Activated CD4-positive, alpha-beta T cell treated with anti-CD3 and anti-CD28 coated beads for 48 hours (primary cell): ENCODE measurements around the gene NTRK2.

ENCODE experiments used
- DNase-seq: peaks from one replicate; pipeline ENCODE4 v3.0.0-alpha.2; 2020

The NTRK2 gene

DNA sequence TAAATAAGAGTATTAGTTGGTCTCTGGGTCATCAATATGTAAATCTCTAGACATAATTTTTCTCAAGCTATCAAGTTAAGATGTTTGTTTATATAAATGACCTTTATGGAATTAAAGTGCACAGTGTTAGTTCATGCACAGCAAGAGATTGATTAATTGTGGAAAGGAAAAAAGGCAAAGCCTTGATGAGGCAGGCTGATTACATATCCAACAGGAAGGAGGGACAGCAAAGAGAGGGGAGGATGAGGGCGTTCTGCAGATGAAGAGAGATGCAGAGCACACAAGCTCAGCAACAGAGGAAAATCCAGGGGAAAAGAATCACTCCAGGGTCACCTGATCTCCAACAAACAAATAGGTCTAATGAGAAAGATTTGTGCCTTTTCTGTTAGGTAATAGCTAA, 16.5 kb downstream of the NTRK2 start:
- no peak for DNase-seq

DNA sequence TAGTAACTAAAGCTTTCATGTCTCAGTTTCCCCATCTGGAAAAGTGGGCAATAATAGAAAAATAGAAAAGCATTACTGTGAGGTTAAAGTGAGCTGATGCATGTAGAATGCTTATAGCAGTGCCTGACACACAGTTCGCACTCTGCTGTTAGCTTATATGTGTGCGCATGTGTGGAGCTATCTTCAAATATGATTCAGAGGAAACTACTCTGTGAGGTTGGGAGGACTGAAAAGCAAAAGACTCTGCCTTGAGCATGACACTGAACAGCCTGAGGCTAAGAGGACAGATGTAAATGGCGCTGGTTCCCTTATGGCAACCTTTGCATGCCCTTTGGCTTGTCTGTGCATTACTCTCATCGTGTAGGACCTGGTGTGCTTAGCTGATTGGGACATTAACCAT, 19.4 kb downstream of the NTRK2 start:
- DNase-seq, result no peak

DNA sequence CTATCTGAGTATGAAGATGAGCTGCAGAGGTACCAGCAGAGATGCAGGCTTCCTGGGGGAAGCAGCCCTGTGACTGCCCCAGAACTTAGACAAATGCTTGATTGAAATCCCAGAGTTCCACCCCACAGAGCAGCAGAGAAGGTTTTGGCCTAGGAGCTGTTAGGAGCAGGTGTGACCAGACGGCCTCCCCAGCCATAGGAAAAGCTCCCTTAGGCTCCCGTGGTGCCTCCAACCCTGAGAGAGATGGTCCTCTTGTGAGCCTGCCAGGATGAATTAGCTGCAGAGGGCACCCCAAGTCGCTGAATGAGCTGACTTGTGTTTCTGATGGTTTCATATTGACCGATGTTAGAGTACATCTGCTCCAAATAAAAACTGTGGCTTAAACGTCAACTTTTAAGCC, 22.1 kb downstream of the NTRK2 start:
- DNase-seq, result no peak

DNA sequence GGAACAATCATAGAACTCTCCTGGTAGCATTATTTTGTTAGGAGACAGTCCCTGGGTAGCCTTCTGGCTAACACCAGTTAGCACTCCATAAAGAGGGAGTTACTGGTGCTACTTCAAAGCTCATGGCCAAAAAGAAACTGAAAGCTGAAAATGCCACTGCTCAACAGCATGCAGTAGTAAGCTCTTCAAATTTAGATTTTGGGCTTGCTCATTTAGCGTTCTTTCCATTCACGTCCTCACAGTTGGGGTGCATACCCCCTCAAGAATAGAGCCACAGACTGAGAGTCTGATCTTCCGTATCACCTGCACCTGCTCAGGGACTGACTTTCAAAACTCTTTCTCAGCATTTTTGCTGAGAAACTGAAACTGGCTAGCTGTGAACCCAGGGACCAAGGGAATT, 24.7 kb downstream of the NTRK2 start:
- DNase-seq, result no peak

DNA sequence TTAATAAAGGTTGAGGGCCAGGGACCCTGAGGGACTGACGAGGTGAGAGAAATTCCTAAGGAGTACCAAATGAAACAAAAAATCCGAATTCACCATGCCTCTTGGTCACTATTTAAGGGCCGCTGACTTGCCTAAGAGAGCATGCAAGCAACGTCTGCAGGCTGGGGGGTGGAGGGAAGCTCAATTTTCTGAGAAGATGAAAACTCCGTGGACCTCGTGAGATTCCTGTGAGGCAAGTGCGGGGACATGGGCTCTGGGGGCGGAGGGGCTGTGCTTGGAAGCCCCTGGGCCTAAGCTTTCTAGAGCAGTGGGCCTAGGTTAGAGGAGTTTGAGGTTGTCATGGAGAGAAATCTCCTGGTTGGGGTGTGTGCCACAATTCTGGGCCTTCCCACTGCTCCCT, 27.5 kb downstream of the NTRK2 start:
- DNase-seq, result no peak

DNA sequence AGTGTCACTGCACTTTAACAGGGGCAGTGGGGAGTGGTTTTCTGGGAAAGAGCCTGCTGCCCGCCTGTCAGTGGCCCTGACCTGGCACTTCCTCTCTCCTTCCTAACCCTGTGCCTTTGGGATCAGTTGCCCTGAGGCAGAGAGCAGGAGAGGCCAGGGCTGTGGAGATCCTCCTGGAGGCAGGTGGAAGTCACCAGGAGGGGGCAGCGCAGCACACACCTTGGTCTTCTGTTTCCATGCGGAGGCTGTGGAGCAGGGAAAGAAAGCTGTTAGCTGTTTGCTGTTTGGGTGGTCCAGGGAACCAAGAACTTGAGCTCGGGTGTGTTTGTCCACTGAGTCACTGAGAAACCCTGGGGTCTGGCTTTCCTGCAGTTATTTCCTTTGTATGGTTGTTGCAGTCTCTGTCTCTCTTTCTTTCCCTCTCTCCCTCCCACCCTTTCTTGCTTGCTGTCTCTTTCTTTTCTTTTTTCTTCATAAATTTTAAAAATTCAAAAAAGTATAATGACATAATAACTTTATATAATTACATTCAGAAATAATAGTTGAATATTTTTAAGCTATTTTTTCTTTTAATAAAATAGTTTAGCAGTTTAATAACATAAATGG, 28.1 kb downstream of the NTRK2 start:
- peak; percentile 60 for DNase-seq

DNA sequence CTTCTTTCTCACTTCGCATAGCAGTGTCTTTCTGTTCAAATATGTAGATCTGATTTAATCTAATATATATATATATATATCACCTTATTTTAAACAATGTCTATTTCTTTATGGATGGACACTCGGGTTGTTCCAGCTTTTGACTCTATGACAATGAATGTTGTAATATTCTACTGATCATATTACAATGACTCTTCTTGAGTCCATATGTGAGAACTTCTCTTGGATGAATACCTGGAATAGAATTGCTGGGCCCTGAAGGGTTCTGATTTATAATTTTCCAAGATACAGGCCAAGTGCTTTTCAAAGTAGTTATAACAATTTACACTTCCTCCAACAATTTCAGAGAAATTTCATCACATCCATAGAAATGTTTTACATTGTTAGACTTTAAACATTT, 28.8 kb downstream of the NTRK2 start:
- DNase-seq, result no peak

DNA sequence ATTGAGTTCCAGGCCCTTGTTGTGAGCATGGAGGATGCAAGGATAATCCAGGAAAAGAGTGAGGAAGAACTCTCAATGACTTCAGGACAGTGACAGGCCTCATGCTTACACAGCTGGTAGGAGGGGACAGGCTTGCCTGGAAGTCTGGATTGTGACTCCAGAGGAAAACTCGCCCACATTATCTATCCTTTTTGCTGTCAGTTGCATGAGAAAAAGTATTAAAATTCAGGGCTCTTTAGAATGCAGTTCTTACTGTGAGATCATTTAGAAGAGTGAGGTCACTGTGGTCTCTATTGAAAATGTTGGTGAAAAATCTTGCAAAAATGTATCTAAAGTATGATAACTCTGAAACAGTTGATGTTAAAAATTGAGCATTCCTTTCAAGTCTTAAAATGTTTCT, 30.5 kb downstream of the NTRK2 start:
- DNase-seq, result no peak

DNA sequence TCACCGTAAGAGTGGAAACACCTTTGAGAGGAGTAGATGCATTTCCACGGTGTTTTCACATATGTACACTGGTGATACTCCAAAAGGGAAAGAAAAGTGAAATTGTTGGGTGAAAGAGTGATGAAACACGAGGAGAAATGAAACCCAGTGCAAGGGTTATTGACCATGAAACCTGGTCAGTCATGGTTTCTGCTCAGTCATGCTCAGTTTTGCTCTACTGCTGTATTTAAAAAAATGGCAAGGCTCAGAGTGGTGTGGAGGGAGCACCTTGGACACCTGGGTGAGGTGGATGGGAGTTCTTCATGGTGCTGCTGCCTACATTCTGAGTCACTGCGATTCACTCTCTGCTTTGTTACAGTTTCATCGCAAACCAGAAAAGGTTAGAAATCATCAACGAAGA, 32.3 kb downstream of the NTRK2 start:
- DNase-seq, result no peak

DNA sequence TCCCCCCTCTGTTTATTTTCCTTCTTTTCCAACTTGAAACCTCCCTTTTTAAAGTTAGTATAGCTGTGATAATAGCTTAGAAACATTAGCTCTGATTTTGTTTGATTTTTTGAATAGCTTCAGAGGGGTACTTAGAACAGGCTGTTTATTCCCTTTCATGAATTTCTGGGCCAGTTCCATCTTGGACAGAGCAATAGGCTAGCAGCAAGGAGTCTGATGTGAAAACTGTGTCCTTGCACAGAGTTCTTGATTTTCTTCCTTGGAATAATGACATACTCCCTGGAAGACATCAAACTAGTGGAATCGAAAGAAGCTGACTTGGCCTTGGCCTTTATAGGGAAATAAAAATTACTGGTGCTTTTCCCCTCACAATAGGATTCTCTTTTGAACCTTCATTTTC, 32.9 kb downstream of the NTRK2 start:
- DNase-seq, result no peak

DNA sequence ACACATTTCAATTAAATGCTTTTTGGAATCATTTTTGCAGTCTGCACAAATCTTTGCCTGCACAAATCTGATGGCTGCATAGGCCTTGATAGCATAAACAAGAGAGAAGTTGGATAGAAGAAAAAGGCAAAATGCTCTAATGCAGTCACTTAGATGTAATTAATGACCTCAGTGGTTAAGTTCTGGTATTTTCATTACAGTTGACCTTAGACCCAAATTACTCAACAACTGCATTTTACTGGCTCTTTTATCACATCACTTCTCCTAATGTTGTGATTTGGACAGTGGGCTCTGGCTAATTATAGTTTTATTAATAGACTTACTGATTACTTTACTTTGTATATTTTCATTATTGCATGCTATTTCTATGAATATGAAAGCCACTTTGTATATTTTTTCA, 34.3 kb downstream of the NTRK2 start:
- DNase-seq, result no peak

DNA sequence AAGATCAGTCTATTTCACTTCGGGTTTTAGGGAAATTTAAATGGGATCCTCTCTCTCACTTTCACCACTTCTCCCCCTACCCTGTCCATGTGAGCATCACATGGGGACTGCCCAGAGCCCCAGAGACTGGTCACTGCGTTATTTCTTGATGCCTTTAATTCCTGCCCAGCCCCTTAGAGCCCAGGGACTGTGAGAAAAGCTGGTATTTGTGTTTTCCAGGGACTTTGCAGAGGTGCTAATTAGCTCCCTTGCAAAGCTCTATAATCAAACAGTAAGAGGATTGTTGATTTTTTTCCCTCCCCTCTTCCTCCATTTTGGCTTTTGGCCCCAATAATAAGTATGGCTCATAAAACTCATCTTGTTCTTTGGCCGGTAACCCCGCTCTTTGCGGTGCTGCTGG, 35.6 kb downstream of the NTRK2 start:
- DNase-seq, result no peak

DNA sequence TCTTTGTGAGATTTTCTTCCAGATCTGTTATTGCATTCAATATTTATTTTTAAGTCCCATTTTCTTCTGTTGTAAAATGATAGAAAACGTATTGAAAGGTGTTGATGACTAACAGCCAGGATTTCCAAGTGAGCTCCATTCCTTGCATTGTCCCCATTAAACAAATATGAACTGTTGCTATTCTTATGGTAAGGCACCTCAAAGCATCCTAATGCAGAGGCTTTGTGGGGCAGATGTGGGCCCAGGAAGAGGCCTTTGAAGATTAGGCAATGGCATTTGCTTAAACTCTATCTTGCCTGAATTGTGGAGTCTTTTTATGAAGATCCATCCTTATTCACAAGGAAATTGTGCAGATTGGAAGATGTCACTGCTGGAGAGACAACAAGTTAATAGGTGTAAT, 38.9 kb downstream of the NTRK2 start:
- DNase-seq, result no peak

DNA sequence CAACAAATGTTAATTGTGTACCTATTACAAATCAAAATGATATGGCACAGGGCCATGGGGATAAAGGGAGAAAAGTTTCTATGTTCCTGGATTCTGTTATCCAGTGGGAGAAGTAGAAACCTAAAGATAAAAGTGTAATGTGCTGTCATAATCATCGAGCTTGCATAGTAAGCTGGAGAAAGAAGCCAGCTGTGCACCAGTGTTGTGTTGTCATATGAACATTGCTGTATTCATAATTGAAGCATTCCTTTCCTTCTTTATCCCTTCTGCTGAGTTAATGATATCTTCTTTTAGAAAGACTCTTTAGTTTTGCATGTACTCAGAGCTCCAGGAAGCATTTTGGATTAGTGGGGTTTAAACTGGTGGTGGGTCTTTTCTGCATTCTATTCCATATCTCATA, 39.5 kb downstream of the NTRK2 start:
- no peak for DNase-seq

DNA sequence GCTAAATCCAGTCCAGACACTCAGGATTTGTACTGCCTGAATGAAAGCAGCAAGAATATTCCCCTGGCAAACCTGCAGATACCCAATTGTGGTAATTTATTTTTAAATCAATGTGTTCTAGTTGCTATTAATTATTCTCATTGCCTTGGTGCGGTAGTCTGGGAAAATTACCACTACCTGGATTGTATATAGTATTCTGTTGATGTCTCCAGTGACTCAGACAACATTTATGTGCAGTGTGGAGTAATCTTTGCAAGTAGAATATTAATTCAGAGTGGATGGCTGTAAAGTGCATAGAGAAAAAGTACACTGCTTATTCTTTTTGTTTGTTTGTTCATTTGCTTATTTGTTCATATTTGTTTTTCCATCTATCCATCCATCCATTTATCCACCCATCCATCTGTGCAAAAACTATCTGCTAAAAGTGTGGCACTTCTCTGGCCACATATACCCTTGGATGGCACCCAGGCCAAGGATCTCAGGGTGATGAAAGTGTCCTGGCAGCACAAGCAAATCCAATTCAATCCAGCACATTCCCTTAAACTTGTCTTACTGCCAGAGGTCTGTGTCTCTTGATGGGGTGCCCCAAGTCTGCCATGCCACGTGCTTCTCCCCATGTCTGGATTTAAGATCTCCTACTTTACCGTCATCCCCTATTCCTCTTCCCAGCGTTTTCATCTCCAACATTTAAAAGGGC, 41.3 kb downstream of the NTRK2 start:
- DNase-seq, result no peak

DNA sequence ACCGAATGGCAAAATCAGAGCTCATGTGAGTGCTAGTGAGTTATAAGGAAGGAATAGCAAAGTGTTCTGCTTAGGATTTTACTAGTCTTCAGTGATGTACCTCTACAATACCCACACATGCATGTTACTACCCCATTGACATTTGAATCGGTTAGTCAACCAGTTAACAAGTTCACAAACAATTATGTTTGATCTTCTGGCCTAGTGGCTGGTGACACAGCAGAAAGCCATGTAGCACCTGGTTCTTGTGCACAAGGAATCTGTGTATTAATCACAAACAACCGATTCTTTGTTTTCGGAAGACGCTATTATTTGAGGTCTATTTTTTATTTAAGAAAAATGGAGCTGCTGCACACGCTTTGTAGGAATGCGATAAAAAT, 41.9 kb downstream of the NTRK2 start:
- DNase-seq, result no peak

DNA sequence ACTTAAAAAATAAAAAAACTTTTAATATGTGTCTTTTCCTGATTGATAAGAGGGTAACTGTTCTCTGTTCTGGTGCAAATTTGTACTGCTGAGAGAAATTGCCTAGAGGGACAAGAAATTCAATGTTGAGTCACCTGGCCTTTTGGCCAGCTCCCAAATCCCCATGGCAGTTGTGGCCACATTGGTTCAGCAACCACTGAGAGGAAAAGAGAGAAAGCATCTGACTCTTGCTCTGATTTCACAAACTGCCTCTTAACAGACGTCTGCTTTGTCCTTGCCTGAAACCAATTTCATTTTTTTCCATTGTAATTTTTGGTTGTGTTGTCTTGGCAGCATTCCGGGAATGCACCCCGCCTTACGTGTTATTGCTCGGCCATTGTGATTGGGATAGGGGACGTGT, 42.4 kb downstream of the NTRK2 start:
- no peak for DNase-seq

DNA sequence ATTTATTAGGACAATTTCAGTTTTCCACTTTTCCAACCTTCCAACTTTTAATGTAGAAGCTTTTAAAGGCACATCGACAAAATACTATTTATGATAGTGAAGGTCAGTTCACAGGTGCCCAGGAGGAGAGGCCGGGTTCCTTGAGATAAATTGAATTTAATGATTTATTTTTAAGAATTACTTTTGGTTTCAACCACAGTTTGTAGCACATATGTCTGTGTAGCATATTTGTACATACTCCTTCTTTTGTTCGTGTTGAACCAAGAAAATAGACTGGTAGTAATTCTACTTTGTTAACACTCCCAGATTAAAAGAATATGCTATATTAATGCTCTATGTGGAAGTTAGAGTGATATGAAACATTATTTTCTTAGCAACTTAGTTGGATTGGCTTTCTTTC, 46.7 kb downstream of the NTRK2 start:
- DNase-seq, result no peak

DNA sequence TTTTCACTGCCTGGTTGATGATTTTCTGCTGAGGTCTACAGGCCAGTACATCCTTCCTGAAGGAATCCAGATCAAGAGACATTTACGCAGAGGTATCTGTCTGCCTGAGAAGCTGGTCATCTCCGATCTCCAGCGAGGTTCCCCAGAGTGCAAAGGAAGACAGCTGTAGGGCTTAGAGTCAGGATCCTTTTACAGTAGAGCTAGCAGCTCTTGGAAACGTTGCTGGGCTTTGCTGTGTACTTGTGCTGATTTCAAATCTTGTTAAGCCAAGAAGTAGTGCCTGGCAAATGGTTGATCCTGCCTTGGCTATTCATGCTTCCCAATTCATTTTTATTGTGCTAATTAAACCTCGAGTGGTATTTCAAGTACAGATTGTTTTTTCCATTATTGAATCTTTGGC, 48.9 kb downstream of the NTRK2 start:
- DNase-seq, result no peak

DNA sequence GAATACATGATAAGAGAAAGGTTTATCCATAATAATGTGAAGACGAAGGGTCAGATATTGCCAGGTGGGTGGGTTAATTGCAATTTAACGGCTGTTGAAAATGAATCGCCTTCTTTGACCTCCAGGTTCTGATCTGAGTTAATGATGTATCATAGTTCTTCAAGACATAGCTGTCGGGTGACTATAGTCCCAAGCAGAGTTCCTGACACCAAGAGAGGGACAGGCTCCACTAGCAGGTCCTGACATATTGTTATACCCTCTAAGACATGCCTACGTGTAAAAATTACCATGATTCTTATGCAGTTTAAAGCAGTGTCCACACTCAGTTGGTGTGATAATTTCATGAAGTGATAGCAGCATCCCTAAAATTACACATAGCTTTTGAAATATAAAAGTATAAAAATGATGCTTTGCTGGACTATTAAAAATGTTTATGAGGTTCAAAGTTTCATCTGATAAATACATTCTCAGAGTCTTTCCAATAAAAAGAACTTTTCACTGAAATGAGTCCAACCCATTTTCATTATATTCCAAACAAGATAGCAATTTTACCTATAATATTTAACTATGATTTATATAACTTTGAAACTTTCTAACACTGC, 53.0 kb downstream of the NTRK2 start:
- no peak for DNase-seq

DNA sequence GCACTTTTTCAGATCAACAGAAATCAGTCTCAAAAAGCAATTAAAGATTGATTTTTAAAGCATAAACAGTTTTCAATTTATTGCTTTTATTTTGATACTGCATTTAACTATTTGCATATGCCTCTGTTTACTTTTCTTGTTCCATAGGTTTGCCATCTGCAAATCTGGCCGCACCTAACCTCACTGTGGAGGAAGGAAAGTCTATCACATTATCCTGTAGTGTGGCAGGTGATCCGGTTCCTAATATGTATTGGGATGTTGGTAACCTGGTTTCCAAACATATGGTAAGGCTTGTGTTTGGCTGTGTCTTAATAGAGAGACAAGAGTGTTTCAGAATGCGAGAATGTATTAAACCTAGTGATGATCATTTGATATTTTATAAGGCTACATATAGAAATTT, 53.9 kb downstream of the NTRK2 start:
- no peak for DNase-seq

DNA sequence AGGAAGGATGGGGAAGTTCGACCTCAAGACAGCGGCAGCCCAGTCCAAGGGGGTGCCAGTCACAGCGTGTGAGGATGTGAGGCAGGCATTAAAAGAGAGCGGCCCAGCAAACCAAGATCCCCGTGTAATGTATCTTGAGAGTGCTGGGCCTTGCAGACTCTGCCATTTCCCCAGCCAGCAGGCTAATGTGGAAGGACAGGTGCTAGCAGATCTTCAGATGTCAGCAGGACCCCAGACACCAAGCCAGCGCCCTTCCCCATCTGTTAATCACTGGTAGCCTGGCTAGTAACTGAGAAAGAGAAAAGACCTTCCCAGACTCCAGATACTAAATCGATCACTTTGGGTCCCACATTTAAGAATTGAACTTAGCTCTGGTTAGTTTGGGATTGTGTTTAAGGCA, 62.2 kb downstream of the NTRK2 start:
- no peak for DNase-seq

DNA sequence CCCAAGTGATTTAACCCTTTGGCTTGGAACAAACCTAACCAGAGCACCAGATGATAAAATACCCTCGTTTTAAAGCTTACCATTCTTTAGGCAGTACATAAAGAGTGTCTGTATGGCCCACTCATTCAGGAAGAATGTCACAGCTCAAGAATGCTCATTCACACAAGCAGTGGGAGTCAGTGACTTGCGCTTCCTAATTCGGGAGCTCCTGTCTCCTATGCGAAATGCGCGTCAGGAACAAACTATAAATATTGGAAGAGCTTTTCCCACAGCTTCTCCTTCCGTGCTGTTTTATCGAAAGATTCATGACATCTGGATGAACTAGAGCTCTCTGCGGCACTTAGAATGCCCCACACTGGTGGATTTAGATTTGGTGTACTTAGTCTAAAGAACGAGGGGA, 66.6 kb downstream of the NTRK2 start:
- DNase-seq, result no peak

DNA sequence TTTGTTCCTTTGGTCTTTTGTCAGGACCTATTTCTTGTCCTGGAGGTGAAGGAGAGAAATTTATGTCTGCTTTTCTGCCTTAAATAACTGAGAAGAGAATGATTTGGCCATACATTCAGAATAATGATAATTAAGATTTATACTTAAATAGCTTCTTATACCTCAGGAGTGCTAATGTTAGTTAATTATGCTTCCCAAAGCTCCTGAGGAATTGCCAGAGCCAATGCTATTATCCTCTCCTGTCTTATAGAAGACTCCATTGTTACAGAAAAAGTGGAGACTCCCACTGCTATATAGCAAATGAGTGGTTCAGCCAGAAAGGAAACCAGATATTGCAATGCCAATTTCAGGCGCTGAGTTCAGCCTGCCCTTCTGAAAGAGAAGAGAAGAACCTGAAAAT, 67.0 kb downstream of the NTRK2 start:
- no peak for DNase-seq

DNA sequence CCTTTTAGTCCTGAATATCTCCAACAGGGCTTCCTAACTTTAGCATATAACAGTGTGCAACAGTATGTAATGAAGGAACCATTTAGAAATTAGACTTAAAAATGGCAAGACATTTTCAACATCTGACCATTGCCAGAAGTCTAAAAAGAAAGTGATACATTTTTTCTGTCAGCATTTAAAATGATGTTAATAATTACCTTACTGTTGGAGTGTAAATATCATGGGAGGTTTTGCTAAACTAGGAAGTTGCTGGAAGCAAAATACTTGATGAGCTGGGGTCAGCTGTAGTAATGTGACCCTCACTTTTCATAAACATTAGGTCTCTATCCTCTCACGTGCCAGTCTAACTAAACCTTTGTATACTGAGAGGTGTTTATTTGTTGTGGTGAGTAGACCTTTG, 68.8 kb downstream of the NTRK2 start:
- no peak for DNase-seq
